HG03039 (cell line): ENCODE measurements around the gene ARHGAP26.
"Not testable (repeated sequence)": the region's sequence is repeated elsewhere in the genome, so short reads cannot be mapped to it uniquely, and the experiment has no call there.

Source experiments
- ATAC-seq: cut with Tn5 transposase; IDR thresholded peaks from one replicate; pipeline ENCODE4 v1.9.1; 2021; ENCODE audit warnings: mild to moderate bottlenecking, moderate library complexity; ENCODE audit not compliant: unreplicated experiment

ARHGAP26 gene

DNA sequence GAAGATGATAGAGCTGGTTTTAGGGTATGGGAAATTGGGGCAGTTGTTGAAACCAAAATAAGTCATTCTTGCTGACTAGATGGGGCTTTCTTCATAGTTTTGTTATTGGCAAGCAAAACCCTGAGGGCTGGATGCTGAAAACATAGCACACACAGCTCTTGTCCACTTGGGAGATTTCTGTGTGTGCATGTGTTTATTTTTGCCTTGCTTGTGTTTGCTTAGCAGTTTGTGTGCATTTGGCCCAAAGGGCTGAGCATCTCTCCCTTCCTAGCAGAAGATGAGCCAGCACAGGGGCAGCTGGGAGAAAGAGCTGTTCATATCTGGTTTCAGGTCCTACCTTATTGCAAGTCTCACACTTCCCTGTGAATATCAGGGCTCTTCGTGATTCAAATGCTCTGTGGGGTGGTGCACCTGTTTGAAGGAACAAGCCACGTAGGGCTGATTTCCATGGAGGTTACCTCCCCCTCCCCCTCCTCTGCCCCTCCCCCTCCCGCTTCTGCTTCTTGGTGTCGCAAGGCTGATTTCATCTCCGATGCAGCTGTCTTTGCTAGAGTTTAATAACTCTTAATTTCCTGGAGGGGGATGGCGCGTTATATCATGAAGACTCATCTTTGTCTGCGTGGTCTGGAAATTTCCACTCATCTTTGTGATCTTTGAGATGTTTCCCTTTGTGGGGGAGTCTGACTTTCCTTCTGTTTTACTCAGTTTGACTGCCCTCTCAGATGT lies 296.5 kb downstream of the ARHGAP26 start:
- peak; percentile 57 for ATAC-seq

GRCh38 chr5:143068712-143069111 lies 298.5 kb downstream of the ARHGAP26 start:
- ATAC-seq, result no peak

DNA sequence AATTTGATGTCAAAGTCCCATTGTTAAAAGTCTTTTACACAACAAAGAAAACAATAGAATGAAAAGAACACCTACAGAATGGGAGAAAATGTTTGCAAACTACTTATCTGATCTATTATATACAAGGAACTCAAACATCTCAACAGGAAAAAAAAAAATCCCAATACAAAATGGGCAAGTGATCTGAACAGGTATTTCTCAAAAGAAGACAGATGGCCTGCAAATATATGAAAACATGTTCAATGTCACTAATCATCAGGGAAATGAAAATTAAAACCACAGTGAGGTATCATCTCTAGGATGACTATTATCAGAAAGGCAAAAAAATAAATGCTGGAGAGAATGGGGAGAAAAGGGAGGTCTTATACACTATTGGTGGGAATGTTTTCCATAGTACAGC lies 301.8 kb downstream of the ARHGAP26 start:
- no peak for ATAC-seq

GRCh38 chr5:143072734-143073133 lies 302.6 kb downstream of the ARHGAP26 start:
- ATAC-seq, result no peak

- ATAC-seq, result no peak
Observed at GRCh38 chr5:143073766-143074165, 303.6 kb downstream of the ARHGAP26 start.

- no peak for ATAC-seq
Observed at GRCh38 chr5:143074414-143074996, 304.3 kb downstream of the ARHGAP26 start.

- no peak for ATAC-seq
Observed at GRCh38 chr5:143076377-143076776, 306.2 kb downstream of the ARHGAP26 start.

DNA sequence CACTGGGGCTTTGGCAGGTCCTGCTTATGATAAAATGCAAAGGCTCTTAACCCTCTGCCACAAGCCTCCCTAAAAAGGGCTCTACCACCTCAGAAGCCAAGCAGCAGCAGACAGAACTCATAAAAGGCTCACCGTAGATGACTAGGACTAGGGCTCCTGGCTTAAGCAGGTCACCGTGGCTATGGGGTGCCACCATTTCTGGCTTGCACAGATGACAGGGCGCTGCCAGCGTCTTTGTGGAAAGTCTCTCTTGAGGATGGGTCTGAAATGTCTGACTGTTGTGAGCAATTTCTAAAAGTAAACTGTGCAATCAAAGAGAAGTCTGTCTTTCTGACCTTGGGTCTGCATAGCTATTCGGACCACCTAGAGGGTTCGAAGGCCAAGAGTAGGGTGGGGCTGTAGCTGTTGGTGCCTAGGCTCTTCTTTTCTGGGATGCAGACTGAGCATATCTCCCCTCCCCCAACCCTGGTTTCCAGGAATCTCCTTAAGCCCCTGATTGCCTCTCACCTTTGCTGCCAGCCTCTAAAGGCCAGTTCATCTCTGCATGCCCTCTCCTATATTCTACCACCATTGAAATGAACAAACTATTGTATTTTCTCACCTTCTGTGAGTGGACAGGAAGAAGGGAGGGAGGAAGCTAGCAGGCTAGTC lies 307.4 kb downstream of the ARHGAP26 start:
- no peak for ATAC-seq

DNA sequence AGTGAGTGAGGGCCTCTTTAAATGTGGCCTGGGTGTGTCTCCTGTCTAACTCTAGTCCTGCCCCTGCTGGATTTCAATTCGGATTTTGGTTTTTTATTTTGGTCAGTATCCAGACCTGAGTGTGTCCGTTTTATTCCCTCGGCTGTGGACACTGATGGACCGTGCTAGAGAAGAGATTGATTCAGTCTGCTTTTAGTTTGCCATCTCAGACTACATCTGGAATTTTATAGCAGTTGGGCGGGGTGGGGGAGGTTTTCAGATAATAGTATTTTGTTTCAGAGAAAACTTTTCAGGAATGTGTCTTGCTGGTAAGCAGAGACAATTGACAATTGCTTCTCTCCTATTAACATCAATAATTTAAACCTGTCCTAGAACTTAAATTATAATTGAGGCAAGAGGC lies 308.1 kb downstream of the ARHGAP26 start:
- no peak for ATAC-seq

GRCh38 chr5:143078971-143079370 lies 308.8 kb downstream of the ARHGAP26 start:
- no peak for ATAC-seq

DNA sequence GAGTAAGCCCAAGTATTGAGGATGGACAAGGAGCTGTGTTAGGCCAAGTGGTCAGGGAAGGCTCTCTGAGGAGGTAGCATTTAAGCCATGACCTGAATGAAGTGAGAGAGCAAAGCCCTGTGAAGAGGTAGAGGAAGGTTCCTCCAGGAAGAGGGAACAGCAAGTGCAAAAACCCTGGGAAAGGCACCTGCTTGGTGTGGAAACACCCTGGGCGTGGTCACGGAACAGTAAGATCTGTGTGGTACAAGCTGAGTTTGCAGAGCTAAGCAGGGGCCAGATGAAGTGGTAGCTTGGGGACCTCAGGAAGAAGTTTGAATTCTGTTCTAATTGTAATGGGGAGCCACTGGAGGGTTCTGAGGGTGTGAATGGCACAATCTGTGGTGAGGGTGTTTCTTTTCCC lies 310.2 kb downstream of the ARHGAP26 start:
- ATAC-seq, result no peak

DNA sequence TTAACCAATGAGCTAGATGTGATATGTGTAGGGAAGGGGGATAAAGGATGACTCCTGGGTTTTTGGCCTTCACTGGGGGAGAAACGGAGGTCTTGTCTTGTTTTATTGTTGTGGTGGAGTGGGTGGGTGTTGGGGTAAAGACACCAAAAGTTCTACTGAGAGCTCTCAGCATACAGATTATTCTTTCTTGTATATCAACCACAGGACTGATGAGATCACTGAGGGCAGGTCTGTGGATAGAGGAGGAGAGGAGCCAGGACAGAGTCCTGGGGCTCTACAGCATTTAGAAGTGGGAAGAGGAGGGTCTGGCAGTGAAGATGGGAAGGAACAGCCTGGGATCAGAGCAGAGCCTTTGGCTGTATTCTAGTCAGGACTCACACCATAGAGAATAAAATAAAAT lies 310.8 kb downstream of the ARHGAP26 start:
- ATAC-seq, result no peak

DNA sequence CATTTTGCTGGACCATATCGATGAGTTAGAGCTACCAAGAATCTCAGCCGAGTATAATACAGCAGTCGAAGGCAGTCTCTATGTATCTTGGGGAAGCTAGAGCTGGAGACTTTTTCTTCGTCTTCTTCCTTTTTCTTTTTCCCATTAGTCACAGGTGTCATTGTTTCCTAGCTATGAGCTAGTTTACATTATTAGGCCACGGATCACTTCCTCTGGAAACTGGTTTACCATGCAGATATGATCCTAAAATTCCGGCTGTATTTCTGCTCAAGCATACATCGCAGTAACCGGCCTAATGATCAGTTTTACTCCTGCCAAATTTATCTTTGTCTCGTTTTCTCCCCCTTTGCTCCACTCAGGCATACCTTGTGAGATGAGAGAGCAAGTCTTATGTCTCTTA lies 312.8 kb downstream of the ARHGAP26 start:
- no peak for ATAC-seq

- no peak for ATAC-seq
Observed at GRCh38 chr5:143084407-143084806, 314.2 kb downstream of the ARHGAP26 start.

DNA sequence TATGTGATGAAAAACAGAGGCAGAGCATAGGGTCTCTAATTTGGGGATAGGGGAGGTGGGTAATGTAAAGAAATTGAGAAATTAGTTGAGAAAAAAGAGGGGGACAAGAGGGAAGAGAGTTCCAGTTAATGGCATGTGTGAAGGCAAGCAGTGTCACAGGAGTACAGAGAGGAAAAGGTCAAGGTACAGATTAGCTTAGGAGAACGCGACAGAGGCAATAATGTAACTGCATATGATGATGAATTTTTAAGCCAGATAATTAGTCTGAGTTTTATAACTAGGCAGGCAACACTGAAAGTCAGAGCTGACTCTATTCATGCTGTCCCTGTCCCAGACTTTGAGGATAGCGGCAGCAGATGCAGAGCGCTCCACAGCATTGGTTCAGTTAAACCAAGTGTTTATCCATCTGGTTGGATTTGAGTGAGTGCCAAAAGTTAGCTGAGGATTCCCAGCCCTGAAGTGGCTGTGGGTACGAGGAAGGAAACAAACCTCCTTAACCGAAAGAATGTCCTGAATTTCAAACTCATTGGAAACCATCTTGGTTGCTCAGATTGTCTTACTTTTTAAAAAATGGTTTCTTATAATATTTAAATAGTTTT lies 315.2 kb downstream of the ARHGAP26 start:
- no peak for ATAC-seq

DNA sequence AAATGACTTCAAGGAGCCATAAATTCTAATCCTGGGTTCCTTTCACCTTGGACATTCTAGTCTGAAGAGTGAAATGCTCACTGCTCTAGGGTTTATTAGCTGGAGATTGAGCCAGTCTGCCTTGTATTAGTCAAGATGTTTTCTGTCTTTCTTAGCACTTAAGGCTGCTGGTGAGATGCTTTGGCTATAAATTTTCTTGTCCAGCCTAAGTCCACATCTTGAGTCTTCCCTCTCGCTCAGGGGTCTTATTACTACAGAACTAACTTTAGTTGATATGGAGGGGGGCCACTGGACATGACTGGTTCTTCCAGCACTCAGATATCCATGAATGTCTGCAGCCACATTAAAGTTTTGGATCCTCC lies 316.4 kb downstream of the ARHGAP26 start:
- no peak for ATAC-seq

DNA sequence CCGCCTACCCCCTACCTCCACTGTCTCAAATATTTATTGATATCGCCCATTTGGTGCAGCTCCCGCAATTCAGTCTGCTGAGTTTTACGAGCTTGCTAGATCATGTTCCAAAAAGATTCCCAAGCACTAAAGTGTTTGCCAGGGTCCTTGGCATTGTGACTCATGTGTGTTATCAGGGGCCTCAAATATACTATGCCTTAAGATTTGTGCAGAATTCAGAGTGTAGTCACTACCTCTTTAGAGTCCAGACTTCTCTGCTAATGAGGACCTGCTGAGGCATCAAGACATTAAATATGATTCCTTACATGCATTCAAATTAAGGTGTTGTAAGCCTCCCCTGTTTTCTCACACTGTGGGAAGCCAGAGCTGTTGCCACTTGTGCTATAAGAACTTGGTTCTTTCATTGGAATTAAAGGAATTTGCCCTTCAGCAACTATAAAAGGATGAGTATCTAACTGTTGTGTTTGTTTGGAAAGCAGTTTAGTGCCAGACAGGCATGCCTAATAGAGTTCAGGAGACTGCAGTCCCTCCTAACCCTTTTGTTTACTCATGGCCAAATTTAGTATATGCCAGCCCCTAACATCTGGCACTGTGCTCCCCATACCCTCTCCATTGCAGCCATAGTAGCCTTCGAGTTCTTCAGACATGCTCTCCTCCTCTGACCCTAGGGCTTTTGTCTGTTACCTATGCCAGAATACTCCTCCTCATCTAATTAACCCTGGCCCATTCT lies 316.9 kb downstream of the ARHGAP26 start:
- no peak for ATAC-seq

DNA sequence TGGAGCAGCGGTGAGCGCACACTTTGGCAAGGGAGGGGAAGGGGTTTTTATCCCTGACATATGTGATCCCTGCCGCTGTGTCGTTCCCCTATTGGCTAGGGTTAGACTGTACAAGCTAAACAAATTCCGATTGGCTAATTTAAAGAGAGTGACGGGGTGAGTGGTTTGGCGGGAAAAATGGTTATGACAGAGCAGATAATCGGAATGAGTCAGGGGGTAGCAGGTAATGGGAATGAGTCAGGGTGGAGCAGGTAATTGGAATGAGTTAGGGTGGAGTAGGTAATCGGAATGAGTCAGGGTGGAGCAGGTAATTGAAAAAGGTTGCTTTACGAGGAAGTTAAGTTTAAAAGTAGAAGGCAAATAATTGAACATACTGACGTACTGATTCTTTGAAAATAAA lies 318.5 kb downstream of the ARHGAP26 start:
- not testable (repeated sequence) for ATAC-seq

DNA sequence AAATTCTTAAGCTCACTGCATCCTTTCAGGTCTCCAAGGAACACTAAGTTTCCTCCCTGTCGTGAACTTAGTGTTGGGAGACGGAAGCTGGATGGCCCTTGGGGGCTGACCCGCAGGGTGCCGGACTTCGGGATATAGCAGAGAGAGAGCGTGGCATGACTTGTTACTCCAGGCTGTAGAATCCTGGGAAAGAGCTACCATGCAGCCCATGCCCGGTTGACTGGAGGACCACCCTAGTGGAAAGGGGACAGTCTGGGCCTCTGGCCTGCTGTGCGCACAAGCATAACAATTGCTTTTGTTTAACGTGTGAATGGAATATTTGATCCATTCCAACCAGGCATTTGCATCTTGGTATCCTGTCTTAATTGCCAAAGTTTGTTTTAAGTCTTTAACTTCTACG lies 319.9 kb downstream of the ARHGAP26 start:
- ATAC-seq, result not testable (repeated sequence)

DNA sequence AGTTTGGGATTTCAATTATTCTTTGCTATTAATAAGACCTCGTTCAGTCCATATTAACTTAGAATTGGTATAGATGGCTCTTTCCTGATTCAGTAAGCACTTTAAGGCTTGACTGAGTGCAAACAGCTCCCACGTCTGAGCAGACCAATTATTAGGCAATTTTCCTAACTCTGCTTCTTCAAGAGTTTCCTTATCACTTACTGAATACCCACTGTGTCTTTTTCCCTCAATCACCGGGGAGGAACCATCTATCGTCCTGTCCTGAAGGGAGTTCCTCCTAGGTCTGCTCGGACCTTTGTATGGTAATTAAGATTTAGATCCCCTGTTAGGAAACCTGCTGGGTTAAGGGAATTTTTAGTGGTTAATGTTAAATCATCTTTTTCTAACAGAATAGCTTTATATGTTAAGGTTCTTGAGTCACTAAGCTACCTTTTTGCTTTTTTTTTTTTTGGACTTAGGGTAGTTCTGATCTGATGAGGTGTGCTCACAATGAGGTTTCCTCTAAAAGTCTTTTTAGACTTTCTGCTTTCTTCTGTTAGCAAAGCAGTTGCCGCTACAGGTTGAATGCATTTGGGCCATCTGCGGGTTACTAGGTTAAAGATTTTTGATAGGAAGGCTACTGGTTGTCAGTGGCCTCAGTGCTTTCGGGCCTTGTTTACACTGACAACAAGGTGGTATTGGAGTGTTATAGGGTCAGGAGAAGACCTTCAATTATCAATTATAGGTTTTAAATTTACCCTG lies 322.7 kb downstream of the ARHGAP26 start:
- ATAC-seq, result not testable (repeated sequence)
